Activated CD8-positive, alpha-beta T cell treated with anti-CD3 and anti-CD28 coated beads for 36 hours (primary cell): ENCODE results near the gene SRGAP1. TPM values are rescaled to one million over a fixed set of nuclear protein-coding genes. Genes with fewer than 3 reads are reported as not detected.

Source experiments
- ATAC-seq: fragments of 200-7000 bp; cut with Tn5 transposase; one replicate; pipeline ENCODE4 v1.10.0; 2021; ENCODE audit warnings: mild to moderate bottlenecking, moderate library complexity
- CTCF ChIA-PET: fragments of 350-600 bp; sonication (Branson Sonifier 250); formaldehyde crosslinking; loops from one replicate; lab custom pipeline; 2021; ENCODE audit warnings: antibody characterized with exemption; lab: Charles Lee
- POLR2A ChIA-PET: fragments of 350-600 bp; sonication (Branson Sonifier 250); formaldehyde crosslinking; loops from one replicate; lab custom pipeline; 2021; ENCODE audit warnings: antibody characterized with exemption; lab: Charles Lee
- DNase-seq: peaks from one replicate; pipeline ENCODE4 v3.0.0-alpha.2; 2020
- H3K27ac Mint-ChIP-seq: one replicate; pipeline ENCODE4 v1.8.0; 2021; ENCODE audit warnings: mild to moderate bottlenecking, mixed read lengths
- H3K27me3 Mint-ChIP-seq: one replicate; pipeline ENCODE4 v1.8.0; 2021; ENCODE audit warnings: mixed read lengths
- H3K36me3 Mint-ChIP-seq: one replicate; pipeline ENCODE4 v1.8.0; 2021; ENCODE audit warnings: low read depth, mixed read lengths
- H3K4me1 Mint-ChIP-seq: one replicate; pipeline ENCODE4 v1.8.0; 2021; ENCODE audit warnings: low read depth, mixed read lengths
- H3K4me3 Mint-ChIP-seq: one replicate; pipeline ENCODE4 v1.8.0; 2021; ENCODE audit warnings: mild to moderate bottlenecking, moderate library complexity, mixed read lengths
- H3K9me3 Mint-ChIP-seq: one replicate; pipeline ENCODE4 v1.8.0; 2021; ENCODE audit warnings: mixed read lengths
- intact Hi-C: fragments of 100-400 bp; cut with micrococcal nuclease; formaldehyde crosslinking; loops from one replicate; pipeline ENCODE4 v1.10.0; 2022
- total RNA-seq, 2 experiments: library from RNA; stranded (reverse); gene quantifications; one replicate each; pipeline ENCODE4 v1.2.3, GENCODE V29; 2021
- TF ChIP-seq, protein P1 (sequence below): fragments of 200-600 bp; IDR thresholded peaks from one replicate; pipeline ENCODE4 v1.8.0; 2022; ENCODE audit warnings: antibody characterized with exemption, mild to moderate bottlenecking

Gene SRGAP1
- total RNA-seq, 2 experiments from 2014 or later: 0.02 to 0.07 TPM

GRCh38 chr12:63880742-63881263, 36.3 kb downstream of the SRGAP1 start:
- H3K4me3 Mint-ChIP-seq: no peak overlapping the region
- intact Hi-C loops: no loop called here
- no peak overlapping the region for H3K27ac Mint-ChIP-seq
- CTCF ChIA-PET: no interaction called here
- no peak for DNase-seq
- H3K36me3 Mint-ChIP-seq: no peaks in the 10 kb centered on the region
- no peaks in the 10 kb centered on the region for H3K9me3 Mint-ChIP-seq
- H3K27me3 Mint-ChIP-seq: peaks cover 3% of the 10 kb centered on the region
- H3K4me1 Mint-ChIP-seq: no peaks in the 10 kb centered on the region
- POLR2A ChIA-PET: no interaction called here
- ATAC-seq: no peak
- TF ChIP-seq, protein P1, sequence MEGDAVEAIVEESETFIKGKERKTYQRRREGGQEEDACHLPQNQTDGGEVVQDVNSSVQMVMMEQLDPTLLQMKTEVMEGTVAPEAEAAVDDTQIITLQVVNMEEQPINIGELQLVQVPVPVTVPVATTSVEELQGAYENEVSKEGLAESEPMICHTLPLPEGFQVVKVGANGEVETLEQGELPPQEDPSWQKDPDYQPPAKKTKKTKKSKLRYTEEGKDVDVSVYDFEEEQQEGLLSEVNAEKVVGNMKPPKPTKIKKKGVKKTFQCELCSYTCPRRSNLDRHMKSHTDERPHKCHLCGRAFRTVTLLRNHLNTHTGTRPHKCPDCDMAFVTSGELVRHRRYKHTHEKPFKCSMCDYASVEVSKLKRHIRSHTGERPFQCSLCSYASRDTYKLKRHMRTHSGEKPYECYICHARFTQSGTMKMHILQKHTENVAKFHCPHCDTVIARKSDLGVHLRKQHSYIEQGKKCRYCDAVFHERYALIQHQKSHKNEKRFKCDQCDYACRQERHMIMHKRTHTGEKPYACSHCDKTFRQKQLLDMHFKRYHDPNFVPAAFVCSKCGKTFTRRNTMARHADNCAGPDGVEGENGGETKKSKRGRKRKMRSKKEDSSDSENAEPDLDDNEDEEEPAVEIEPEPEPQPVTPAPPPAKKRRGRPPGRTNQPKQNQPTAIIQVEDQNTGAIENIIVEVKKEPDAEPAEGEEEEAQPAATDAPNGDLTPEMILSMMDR: no peak

- TF ChIP-seq, protein P1: no peak
- no peak overlapping the region for H3K27ac Mint-ChIP-seq
- H3K4me3 Mint-ChIP-seq: no peak overlapping the region
- ChIA-PET CTCF (no interaction called here), POLR2A (no interaction called here)
- no peaks in the 10 kb centered on the region for H3K4me1 Mint-ChIP-seq
- H3K9me3 Mint-ChIP-seq: no peaks in the 10 kb centered on the region
- H3K27me3 Mint-ChIP-seq: peaks cover 3% of the 10 kb centered on the region
- no peak for ATAC-seq
- DNase-seq: no peak
- intact Hi-C loops: no loop called here
- no peaks in the 10 kb centered on the region for H3K36me3 Mint-ChIP-seq
Measured at GRCh38 chr12:63882844-63883243, 38.3 kb downstream of the SRGAP1 start.

DNA sequence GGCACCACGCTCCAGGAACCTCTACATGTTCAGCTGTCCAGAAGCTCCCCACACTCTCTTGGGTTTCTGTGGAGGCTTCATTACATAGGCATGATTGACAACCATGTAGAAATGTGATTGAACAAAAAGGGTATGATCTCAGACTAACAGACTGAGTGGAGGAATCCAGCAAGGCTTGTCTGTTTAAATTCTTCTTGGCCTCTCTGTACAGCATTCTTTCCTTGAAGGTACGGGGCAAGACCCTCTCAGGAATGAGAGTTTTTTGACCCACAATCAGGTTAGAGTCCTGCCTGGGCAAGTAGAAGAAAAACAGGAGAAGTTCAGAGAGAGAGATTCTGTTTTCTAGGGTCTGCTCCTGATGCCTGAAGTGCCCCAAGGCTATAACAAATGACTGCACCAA, 40.9 kb downstream of the SRGAP1 start:
- ATAC-seq (no peak), DNase-seq (no peak)
- intact Hi-C loops: no loop called here
- POLR2A ChIA-PET: no interaction called here
- H3K4me1 Mint-ChIP-seq: no peaks in the 10 kb centered on the region
- H3K27ac Mint-ChIP-seq: no peak overlapping the region
- H3K4me3 Mint-ChIP-seq: no peak overlapping the region
- peaks cover 4% of the 10 kb centered on the region for H3K27me3 Mint-ChIP-seq
- H3K36me3 Mint-ChIP-seq: no peaks in the 10 kb centered on the region
- no peaks in the 10 kb centered on the region for H3K9me3 Mint-ChIP-seq
- TF ChIP-seq, protein P1: no peak
- CTCF ChIA-PET: no interaction called here

DNA sequence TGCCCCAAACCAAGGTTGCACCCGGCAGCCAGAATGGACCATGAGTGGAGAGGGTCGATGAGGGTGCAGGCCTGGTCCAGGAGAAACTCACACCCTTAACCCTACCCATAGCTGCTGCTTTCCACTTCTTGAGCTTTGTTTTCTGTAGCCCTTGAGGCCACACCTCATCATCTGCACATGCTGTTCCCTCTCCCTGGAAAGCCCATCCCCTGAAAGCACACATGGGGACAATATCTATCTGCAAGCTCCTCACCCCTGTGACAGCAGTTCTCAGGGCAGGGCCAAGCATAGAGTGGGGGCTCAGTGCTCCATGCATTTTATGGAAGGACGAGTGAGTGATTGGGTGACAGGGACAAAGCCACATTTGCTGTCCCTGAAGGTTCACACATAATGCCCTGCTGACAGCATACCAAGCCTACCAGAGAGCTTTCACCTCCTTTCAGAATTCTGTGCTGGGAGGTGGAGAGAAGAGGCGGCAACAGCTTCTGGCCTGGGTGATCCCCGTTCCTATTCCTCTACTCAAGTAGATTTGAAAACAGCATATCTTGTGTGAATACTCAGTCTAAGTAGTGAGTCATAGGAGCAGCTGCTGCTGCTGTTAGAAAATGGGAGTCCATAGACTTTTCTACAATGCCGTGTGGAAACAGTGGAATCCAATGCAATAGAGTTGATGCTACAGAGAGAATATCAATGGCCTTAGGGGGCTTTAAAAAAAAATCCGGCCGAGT, 44.6 kb downstream of the SRGAP1 start:
- H3K4me1 Mint-ChIP-seq: no peaks in the 10 kb centered on the region
- intact Hi-C loops: no loop called here
- peaks cover 9% of the 10 kb centered on the region for H3K27me3 Mint-ChIP-seq
- DNase-seq (no peak), ATAC-seq (no peak)
- H3K9me3 Mint-ChIP-seq: no peaks in the 10 kb centered on the region
- H3K27ac Mint-ChIP-seq: no peak overlapping the region
- no peaks in the 10 kb centered on the region for H3K36me3 Mint-ChIP-seq
- TF ChIP-seq, protein P1: no peak
- ChIA-PET CTCF (no interaction called here), POLR2A (interaction anchor here (0.5 kb wide), 1 partner anchor 134 kb away, joined by 3 read pairs; no protein-coding TSS in a partner anchor)
- H3K4me3 Mint-ChIP-seq: no peak overlapping the region

DNA sequence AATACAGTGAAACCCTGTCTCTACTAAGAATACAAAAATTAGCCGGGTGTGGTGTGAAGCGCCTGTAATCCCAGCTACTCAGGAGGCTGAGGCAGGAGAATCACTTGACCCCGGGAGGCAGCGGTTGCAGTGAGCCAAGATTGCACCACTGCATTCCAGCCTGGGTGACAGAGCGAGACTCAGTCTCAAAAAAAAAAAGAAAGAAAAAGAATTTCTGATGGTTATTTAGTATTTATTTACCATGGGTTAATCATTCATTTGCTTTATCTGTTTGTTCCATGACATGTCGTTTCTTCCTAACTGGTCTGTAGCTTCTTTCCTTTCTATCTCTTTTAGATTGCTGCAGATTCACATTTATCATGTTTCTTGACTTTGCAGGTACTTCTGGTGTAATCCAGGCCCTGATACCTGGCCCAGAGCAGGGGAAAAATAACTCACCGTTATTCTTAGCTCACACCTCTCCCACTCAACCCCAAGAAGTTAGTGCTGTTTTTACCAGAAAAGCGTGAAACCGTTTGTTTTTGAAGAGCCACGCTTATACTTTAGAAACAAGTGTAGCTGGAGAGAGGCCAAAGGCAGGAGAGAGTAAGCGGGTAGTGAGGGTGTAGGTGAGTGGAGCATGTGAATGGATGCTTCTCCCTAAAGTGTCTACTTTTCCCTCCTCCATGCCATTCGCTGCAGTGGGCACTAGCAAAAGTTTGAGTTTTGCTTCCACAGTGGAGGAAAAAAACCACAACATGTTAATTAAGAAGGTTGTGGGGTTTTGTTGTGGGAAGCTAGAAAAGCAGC, 45.4 kb downstream of the SRGAP1 start:
- DNase-seq (no peak), ATAC-seq (no peak)
- H3K4me3 Mint-ChIP-seq: no peak overlapping the region
- H3K36me3 Mint-ChIP-seq: no peaks in the 10 kb centered on the region
- ChIA-PET POLR2A (interaction anchor here (0.6 kb wide), 1 partner anchor 204 kb away, joined by 3 read pairs; no protein-coding TSS in a partner anchor), CTCF (no interaction called here)
- H3K9me3 Mint-ChIP-seq: no peaks in the 10 kb centered on the region
- no peak overlapping the region for H3K27ac Mint-ChIP-seq
- intact Hi-C loops: no loop called here
- no peaks in the 10 kb centered on the region for H3K4me1 Mint-ChIP-seq
- H3K27me3 Mint-ChIP-seq: peaks cover 10% of the 10 kb centered on the region
- TF ChIP-seq, protein P1: no peak
